ENCODE results near the gene ANAPC2.

ANAPC2 gene

GRCh38 chr9:137227853-137228505 is 39.6 kb upstream of the ANAPC2 start:
- Histone ChIP-seq H3K4me3 (ENCODE audit: low read depth, low read length) (no peak overlapping the region), H3K27me3 (ENCODE audit: insufficient read depth, low read depth, severe bottlenecking) (no peaks in the 10 kb centered on the region), H3K27ac (no peak overlapping the region), H3K9me3 (ENCODE audit: severe bottlenecking) (no peaks in the 10 kb centered on the region), H3K36me3 (no peaks in the 10 kb centered on the region)
- no peak for TF ChIP-seq CTCF (IDR thresholded peaks at IDR 0.05; ENCODE audit: low read depth, low read length)
- no peak for DNase-seq

- peak; percentile 72 for DNase-seq
- peak; percentile 82 for TF ChIP-seq CTCF (IDR thresholded peaks at IDR 0.05; ENCODE audit: low read depth, low read length)
- no peak within 1 kb of the TSS for H3K4me3 ChIP-seq (ENCODE audit: low read depth, low read length)
- H3K27ac ChIP-seq: no peak within 1 kb of the TSS
- no peaks in the 10 kb centered on the region for H3K9me3 ChIP-seq (ENCODE audit: severe bottlenecking)
- H3K36me3 ChIP-seq: no peaks in the 10 kb centered on the region
- H3K27me3 ChIP-seq (ENCODE audit: insufficient read depth, low read depth, severe bottlenecking): no peaks in the 10 kb centered on the region
Observed at GRCh38 chr9:137227054-137227852, 38.9 kb upstream of the ANAPC2 start, which contains the start of gene RNF224. RNF224 (plus strand) TSS chr9:137227502; CDS start chr9:137228336, 834 bp downstream.

- no peak for DNase-seq
Observed at GRCh38 chr9:137226338-137227053, 38.1 kb upstream of the ANAPC2 start.

GRCh38 chr9:137225699-137226331 is 37.5 kb upstream of the ANAPC2 start:
- H3K36me3 ChIP-seq: no peaks in the 10 kb centered on the region
- no peak overlapping the region for H3K27ac ChIP-seq
- H3K4me3 ChIP-seq (ENCODE audit: low read depth, low read length): no peak overlapping the region
- no peaks in the 10 kb centered on the region for H3K27me3 ChIP-seq (ENCODE audit: insufficient read depth, low read depth, severe bottlenecking)
- TF ChIP-seq CTCF (IDR thresholded peaks at IDR 0.05; ENCODE audit: low read depth, low read length): no peak
- no peak for DNase-seq
- H3K9me3 ChIP-seq (ENCODE audit: severe bottlenecking): no peaks in the 10 kb centered on the region

More at GRCh38 chr9:137226338-137227053, 38.1 kb upstream of the ANAPC2 start:
- no peaks in the 10 kb centered on the region for H3K27me3 ChIP-seq (ENCODE audit: insufficient read depth, low read depth, severe bottlenecking)
- H3K9me3 ChIP-seq (ENCODE audit: severe bottlenecking): no peaks in the 10 kb centered on the region
- no peak overlapping the region for H3K27ac ChIP-seq
- no peaks in the 10 kb centered on the region for H3K36me3 ChIP-seq
- no peak for TF ChIP-seq CTCF (IDR thresholded peaks at IDR 0.05; ENCODE audit: low read depth, low read length)
- no peak overlapping the region for H3K4me3 ChIP-seq (ENCODE audit: low read depth, low read length)

- Histone ChIP-seq H3K9me3 (ENCODE audit: severe bottlenecking) (no peaks in the 10 kb centered on the region), H3K27me3 (ENCODE audit: insufficient read depth, low read depth, severe bottlenecking) (no peaks in the 10 kb centered on the region), H3K27ac (no peak within 1 kb of the TSS), H3K36me3 (no peaks in the 10 kb centered on the region), H3K4me3 (ENCODE audit: low read depth, low read length) (peak within 1 kb of the TSS; percentile 66)
- no peak for DNase-seq
- no peak for TF ChIP-seq CTCF (IDR thresholded peaks at IDR 0.05; ENCODE audit: low read depth, low read length)
Observed at GRCh38 chr9:137224830-137225694, 36.7 kb upstream of the ANAPC2 start, which contains the start of gene CYSRT1. CYSRT1 (plus strand) TSS chr9:137225174; CDS start chr9:137225622, 448 bp downstream.
